Osteoblast (primary cell): ENCODE measurements around the gene NAE1. TPM values are rescaled to one million over a fixed set of nuclear protein-coding genes. Genes with fewer than 3 reads are reported as not detected.

Experiments used
- DNase-seq: peaks from one replicate; pipeline ENCODE4 v3.0.0; 2011; ENCODE audit warnings: low spot score, mixed read lengths; ENCODE audit not compliant: insufficient read length; ENCODE audit errors: missing footprints
- H2AFZ ChIP-seq: 2 replicates; pipeline ENCODE4 v1.6.0; 2011; ENCODE audit warnings: mild to moderate bottlenecking, low read length
- H3K27ac ChIP-seq: 2 replicates; pipeline ENCODE4 v1.5.1; 2011; ENCODE audit warnings: mild to moderate bottlenecking, low read depth, low read length, moderate library complexity
- H3K27me3 ChIP-seq: 2 replicates; pipeline ENCODE4 v1.6.0; 2012; ENCODE audit warnings: mild to moderate bottlenecking, control low read depth, inconsistent platforms, low read length, moderate library complexity; ENCODE audit not compliant: insufficient read depth
- H3K36me3 ChIP-seq: 2 replicates; pipeline ENCODE4 v1.5.1; 2011; ENCODE audit warnings: mild to moderate bottlenecking, low read length, control low read depth, moderate library complexity; ENCODE audit not compliant: insufficient read depth
- H3K4me1 ChIP-seq: 2 replicates; pipeline ENCODE4 v1.5.1; 2011; ENCODE audit warnings: mild to moderate bottlenecking, low read length, control low read depth, moderate library complexity; ENCODE audit not compliant: insufficient read depth
- H3K4me2 ChIP-seq: 2 replicates; pipeline ENCODE4 v1.6.0; 2011; ENCODE audit warnings: mild to moderate bottlenecking, low read length; ENCODE audit not compliant: insufficient read depth
- H3K4me3 ChIP-seq: fragments of 200-600 bp; sonication (generic); 3 replicates; pipeline ENCODE4 v1.5.1; 2012; ENCODE audit warnings: mild to moderate bottlenecking, low read length, inconsistent platforms; ENCODE audit not compliant: insufficient read depth
- H3K79me2 ChIP-seq: 2 replicates; pipeline ENCODE4 v1.6.0; 2012; ENCODE audit warnings: mild to moderate bottlenecking, low read length, control low read depth, inconsistent platforms; ENCODE audit not compliant: insufficient read depth
- H3K9me3 ChIP-seq: 2 replicates; pipeline ENCODE4 v1.5.1; 2011; ENCODE audit warnings: low read depth, low read length, control low read depth
- H4K20me1 ChIP-seq: 2 replicates; pipeline ENCODE4 v1.6.0; 2012; ENCODE audit warnings: mild to moderate bottlenecking, low read length, control low read depth; ENCODE audit not compliant: insufficient read depth
- CTCF ChIP-seq: IDR thresholded peaks from 2 replicates; pipeline ENCODE4 v1.5.1; 2011; ENCODE audit warnings: mild to moderate bottlenecking, low read depth, low read length, moderate library complexity; ENCODE audit errors: extremely low read depth
- total RNA-seq: library from RNA; depleted of rRNA; stranded (reverse); fragments of >200 nt; gene quantifications from 2 replicates; pipeline ENCODE4 v1.2.3, GENCODE V29; 2012

Gene NAE1
- total RNA-seq, 1 donor: 73.5 TPM

- no peak for DNase-seq
- no peaks in the 10 kb centered on the region for H3K9me3 ChIP-seq
- H3K4me1 ChIP-seq: peaks cover 12% of the 10 kb centered on the region
- no peaks in the 10 kb centered on the region for H4K20me1 ChIP-seq
- TF ChIP-seq CTCF: no peak
- no peaks in the 10 kb centered on the region for H3K79me2 ChIP-seq
- no peaks in the 10 kb centered on the region for H3K27me3 ChIP-seq
- H3K4me3 ChIP-seq: no peak overlapping the region
- no peak overlapping the region for H2AFZ ChIP-seq
- H3K36me3 ChIP-seq: no peaks in the 10 kb centered on the region
- H3K27ac ChIP-seq: no peak overlapping the region
- no peak overlapping the region for H3K4me2 ChIP-seq
These were observed 38.6 kb upstream of the NAE1 start for GRCh38 chr16:66869424-66869823.

- Histone ChIP-seq H3K27me3 (no peaks in the 10 kb centered on the region), H3K4me1 (peaks cover 5% of the 10 kb centered on the region), H3K79me2 (no peaks in the 10 kb centered on the region), H4K20me1 (no peaks in the 10 kb centered on the region), H3K27ac (no peak overlapping the region), H3K4me3 (no peak overlapping the region), H3K36me3 (no peaks in the 10 kb centered on the region), H2AFZ (no peak overlapping the region), H3K4me2 (no peak overlapping the region), H3K9me3 (no peaks in the 10 kb centered on the region)
- no peak for TF ChIP-seq CTCF
- no peak for DNase-seq
These were observed 32.9 kb upstream of the NAE1 start for GRCh38 chr16:66863707-66864106.

- Histone ChIP-seq H3K4me2 (no peak overlapping the region), H3K4me1 (peaks cover 5% of the 10 kb centered on the region), H3K27me3 (no peaks in the 10 kb centered on the region), H3K79me2 (no peaks in the 10 kb centered on the region), H3K9me3 (no peaks in the 10 kb centered on the region), H3K27ac (no peak overlapping the region), H4K20me1 (no peaks in the 10 kb centered on the region), H3K4me3 (no peak overlapping the region), H3K36me3 (no peaks in the 10 kb centered on the region), H2AFZ (no peak overlapping the region)
- no peak for TF ChIP-seq CTCF
- DNase-seq: no peak
These were observed 31.3 kb upstream of the NAE1 start for GRCh38 chr16:66862023-66862520.

- TF ChIP-seq CTCF: no peak
These were observed 28.8 kb upstream of the NAE1 start for GRCh38 chr16:66859397-66860068.

More at GRCh38 chr16:66859397-66860068, 28.8 kb upstream of the NAE1 start:
- Histone ChIP-seq H3K27me3 (no peaks in the 10 kb centered on the region), H2AFZ (no peak overlapping the region), H3K4me2 (no peak overlapping the region), H3K9me3 (no peaks in the 10 kb centered on the region), H4K20me1 (no peaks in the 10 kb centered on the region), H3K4me3 (no peak overlapping the region), H3K27ac (no peak overlapping the region), H3K36me3 (no peaks in the 10 kb centered on the region), H3K79me2 (no peaks in the 10 kb centered on the region), H3K4me1 (peaks cover 5% of the 10 kb centered on the region)
- no peak for DNase-seq
